Liver (tissue), 9 donors: ENCODE measurements around the gene PLAAT4. TPM values are rescaled to one million over a fixed set of nuclear protein-coding genes. Genes with fewer than 3 reads are reported as not detected.

Experiments
- DNase-seq: peaks from one replicate; pipeline ENCODE4 v3.0.0-alpha.2; 2017; ENCODE audit warnings: low spot score
- H3K27ac ChIP-seq, 2 donors: one replicate each; pipeline ENCODE4 v1.7.0; 2013; ENCODE audit warnings: inconsistent platforms in 2 of 2, low read length in 2 of 2, control low read depth in 1 of 2, low read depth in 1 of 2, mild to moderate bottlenecking in 1 of 2
- H3K27me3 ChIP-seq, 4 donors: one replicate each; pipeline versions ENCODE4 v1.6.1 to v1.7.0; 2013; ENCODE audit warnings: low read length in 3 of 4, inconsistent platforms in 1 of 4, mild to moderate bottlenecking in 1 of 4, moderate library complexity in 1 of 4; ENCODE audit not compliant: control insufficient read depth in 4 of 4, insufficient read depth in 4 of 4
- H3K36me3 ChIP-seq, 4 donors: one replicate each; pipeline versions ENCODE4 v1.6.1 to v1.7.0; 2013; ENCODE audit warnings: low read length in 3 of 4, mild to moderate bottlenecking in 3 of 4, low read depth in 1 of 4, moderate library complexity in 1 of 4; ENCODE audit not compliant: control insufficient read depth in 4 of 4, insufficient read depth in 3 of 4
- H3K4me1 ChIP-seq, 4 donors: one replicate each; pipeline versions ENCODE4 v1.6.1 to v1.7.0; 2013; ENCODE audit warnings: low read length in 3 of 4, mild to moderate bottlenecking in 3 of 4, moderate library complexity in 1 of 4; ENCODE audit not compliant: control insufficient read depth in 4 of 4, insufficient read depth in 4 of 4
- H3K4me3 ChIP-seq, 3 donors: one replicate each; pipeline versions ENCODE4 v1.6.1 to v1.7.0; 2013; ENCODE audit warnings: low read length in 3 of 3, control low read depth in 1 of 3, low read depth in 1 of 3, mild to moderate bottlenecking in 1 of 3
- H3K9ac ChIP-seq, 2 donors: one replicate each; pipeline ENCODE4 v1.7.0; 2013; ENCODE audit warnings: low read length in 2 of 2, mild to moderate bottlenecking in 2 of 2, moderate library complexity in 2 of 2, control low read depth in 1 of 2, low read depth in 1 of 2
- H3K9me3 ChIP-seq, 4 donors: one replicate each; pipeline versions ENCODE4 v1.6.1 to v1.7.0; 2013; ENCODE audit warnings: low read length in 3 of 4; ENCODE audit not compliant: control insufficient read depth in 4 of 4
- FOXA1 ChIP-seq: IDR thresholded peaks from 2 replicates; pipeline ENCODE4 v1.6.1; 2016; ENCODE audit warnings: antibody characterized with exemption
- GABPA ChIP-seq, 2 donors: IDR thresholded peaks in 1 of 2; conservative IDR thresholded peaks in 1 of 2; 2 replicates each; pipeline ENCODE4 v1.6.1; 2016; ENCODE audit warnings: antibody characterized with exemption in 2 of 2, mild to moderate bottlenecking in 1 of 2, moderate library complexity in 1 of 2
- MAX ChIP-seq: IDR thresholded peaks from 2 replicates; pipeline ENCODE4 v1.6.1; 2016; ENCODE audit warnings: antibody characterized with exemption
- RAD21 ChIP-seq, 2 donors: IDR thresholded peaks; 2 replicates each; pipeline ENCODE4 v1.6.1; 2016; ENCODE audit warnings: antibody characterized with exemption in 2 of 2, mild to moderate bottlenecking in 2 of 2
- RXRA ChIP-seq, 2 donors: IDR thresholded peaks; 2 replicates each; pipeline ENCODE4 v1.6.1; 2017 to 2018; ENCODE audit warnings: antibody characterized with exemption in 2 of 2, mild to moderate bottlenecking in 1 of 2
- WGBS: extraction: QIAGEN DNeasy Blood & Tissue Kit; methylation state at CpG from one replicate; pipeline ENCODE4 v1.1.7; 2013; 5-methylcytosine and 5-hydroxymethylcytosine counted together
- polyA plus RNA-seq, 2 donors: library from polyadenylated mRNA; stranded (reverse) in 1 of 2; unstranded in 1 of 2; fragments of 200-250 nt in 1 of 2; fragments of >200 nt in 1 of 2; fragmentation: Nextera tagmentation in 1 of 2; extraction: Ambion mirVana in 1 of 2; gene quantifications; one replicate each; pipeline versions ENCODE4 v1.2.1 to v1.2.3, GENCODE V29; 2013 to 2015
- total RNA-seq, 2 donors: library from RNA; depleted of rRNA; stranded (reverse); fragments of >200 nt; gene quantifications; one replicate each; pipeline ENCODE4 v1.2.3, GENCODE V29; 2014
- TF ChIP-seq, protein P1 (sequence below): IDR thresholded peaks from 2 replicates; pipeline ENCODE4 v1.6.1; 2016; ENCODE audit warnings: antibody characterized with exemption, mild to moderate bottlenecking
- TF ChIP-seq, protein P2 (sequence below): IDR thresholded peaks from 2 replicates; pipeline ENCODE4 v1.6.1; 2016; ENCODE audit warnings: antibody characterized with exemption
- donor health status: healthy.
- donor health status: healthy.
- donor health status: healthy.
- donor health status: healthy.
- donor health status: healthy.

PLAAT4 gene
- total and polyA plus RNA-seq, 4 donors: 4.4 to 86.4 (median 44.8) TPM

- H3K4me3 ChIP-seq: no peak overlapping the region
- DNase-seq: no peak
- H3K27me3 ChIP-seq: no peaks in the 10 kb centered on the region
- H3K27ac ChIP-seq: no peak overlapping the region
- TF ChIP-seq, protein P1, sequence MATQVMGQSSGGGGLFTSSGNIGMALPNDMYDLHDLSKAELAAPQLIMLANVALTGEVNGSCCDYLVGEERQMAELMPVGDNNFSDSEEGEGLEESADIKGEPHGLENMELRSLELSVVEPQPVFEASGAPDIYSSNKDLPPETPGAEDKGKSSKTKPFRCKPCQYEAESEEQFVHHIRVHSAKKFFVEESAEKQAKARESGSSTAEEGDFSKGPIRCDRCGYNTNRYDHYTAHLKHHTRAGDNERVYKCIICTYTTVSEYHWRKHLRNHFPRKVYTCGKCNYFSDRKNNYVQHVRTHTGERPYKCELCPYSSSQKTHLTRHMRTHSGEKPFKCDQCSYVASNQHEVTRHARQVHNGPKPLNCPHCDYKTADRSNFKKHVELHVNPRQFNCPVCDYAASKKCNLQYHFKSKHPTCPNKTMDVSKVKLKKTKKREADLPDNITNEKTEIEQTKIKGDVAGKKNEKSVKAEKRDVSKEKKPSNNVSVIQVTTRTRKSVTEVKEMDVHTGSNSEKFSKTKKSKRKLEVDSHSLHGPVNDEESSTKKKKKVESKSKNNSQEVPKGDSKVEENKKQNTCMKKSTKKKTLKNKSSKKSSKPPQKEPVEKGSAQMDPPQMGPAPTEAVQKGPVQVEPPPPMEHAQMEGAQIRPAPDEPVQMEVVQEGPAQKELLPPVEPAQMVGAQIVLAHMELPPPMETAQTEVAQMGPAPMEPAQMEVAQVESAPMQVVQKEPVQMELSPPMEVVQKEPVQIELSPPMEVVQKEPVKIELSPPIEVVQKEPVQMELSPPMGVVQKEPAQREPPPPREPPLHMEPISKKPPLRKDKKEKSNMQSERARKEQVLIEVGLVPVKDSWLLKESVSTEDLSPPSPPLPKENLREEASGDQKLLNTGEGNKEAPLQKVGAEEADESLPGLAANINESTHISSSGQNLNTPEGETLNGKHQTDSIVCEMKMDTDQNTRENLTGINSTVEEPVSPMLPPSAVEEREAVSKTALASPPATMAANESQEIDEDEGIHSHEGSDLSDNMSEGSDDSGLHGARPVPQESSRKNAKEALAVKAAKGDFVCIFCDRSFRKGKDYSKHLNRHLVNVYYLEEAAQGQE: no peak
- whole genome bisulfite sequencing: 85% methylated on average over 3 of the region's 3 CpGs
- H3K4me1 ChIP-seq: peaks cover 7 to 30% (median 19%) of the 10 kb centered on the region in 4 donors
- H3K9me3 ChIP-seq: no peaks in the 10 kb centered on the region
- peaks cover 0 to 5% (median under 1%) of the 10 kb centered on the region in 4 donors for H3K36me3 ChIP-seq
- H3K9ac ChIP-seq: no peak overlapping the region
Measured at GRCh38 chr11:63572026-63572688, 35.5 kb downstream of the PLAAT4 start.

DNA sequence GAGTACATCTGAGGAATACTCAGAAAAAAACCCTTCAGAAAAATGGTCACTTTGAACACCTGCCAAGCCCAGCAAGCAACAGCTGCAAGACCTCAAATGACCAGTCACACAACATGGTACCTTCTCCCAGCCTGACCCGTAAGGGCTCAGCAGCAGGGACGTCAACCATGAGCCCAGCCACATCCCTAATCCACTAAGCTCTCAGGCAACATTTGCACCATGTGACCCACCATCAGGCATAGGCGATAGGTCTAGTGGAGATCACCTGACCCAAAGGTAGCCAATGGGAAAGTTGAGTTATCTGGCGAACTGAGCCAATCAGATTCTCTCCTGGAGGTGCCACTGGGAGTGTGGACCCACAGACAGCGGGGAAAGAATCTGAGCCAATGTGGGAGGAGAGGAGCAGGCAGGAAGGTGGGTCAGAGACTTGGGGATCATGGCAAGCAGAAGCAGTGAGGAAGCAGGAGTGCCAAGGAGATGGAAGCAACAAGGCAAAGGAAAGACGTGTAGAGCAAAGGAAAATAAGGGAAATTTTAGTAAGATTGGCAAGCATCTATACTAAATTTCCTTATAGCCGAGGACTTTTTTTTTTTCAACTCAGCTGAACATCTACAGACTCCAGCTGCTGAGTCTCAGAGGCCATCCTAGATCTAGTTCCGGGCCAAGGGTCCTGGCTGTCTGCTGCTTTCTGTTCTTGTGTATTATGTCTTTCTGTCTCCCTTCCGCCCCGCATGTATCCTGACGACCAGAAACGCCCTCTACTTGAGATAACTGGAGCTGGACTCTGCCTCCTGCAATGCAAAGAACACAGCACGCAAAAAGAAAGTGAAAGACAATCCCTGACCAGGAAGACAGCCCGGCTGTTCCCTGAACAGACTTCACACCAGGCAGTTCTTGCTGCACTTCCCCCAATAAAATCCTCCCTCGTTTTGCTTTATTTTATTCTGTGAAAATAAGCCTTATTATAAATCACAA is 37.6 kb downstream of the PLAAT4 start:
- Histone ChIP-seq H3K9me3 (no peaks in the 10 kb centered on the region), H3K4me3 (peak overlapping the region in 1 of 3 donors; percentile 47), H3K27ac (peak overlapping the region; percentile 53 to 75), H3K9ac (peak overlapping the region in 1 of 2 donors; percentile 60), H3K27me3 (no peaks in the 10 kb centered on the region), H3K4me1 (peaks cover 7 to 26% (median 16%) of the 10 kb centered on the region in 4 donors), H3K36me3 (peaks cover 0 to 5% (median under 1%) of the 10 kb centered on the region in 4 donors)
- DNase-seq: peak; percentile 60
- TF ChIP-seq, protein P2, sequence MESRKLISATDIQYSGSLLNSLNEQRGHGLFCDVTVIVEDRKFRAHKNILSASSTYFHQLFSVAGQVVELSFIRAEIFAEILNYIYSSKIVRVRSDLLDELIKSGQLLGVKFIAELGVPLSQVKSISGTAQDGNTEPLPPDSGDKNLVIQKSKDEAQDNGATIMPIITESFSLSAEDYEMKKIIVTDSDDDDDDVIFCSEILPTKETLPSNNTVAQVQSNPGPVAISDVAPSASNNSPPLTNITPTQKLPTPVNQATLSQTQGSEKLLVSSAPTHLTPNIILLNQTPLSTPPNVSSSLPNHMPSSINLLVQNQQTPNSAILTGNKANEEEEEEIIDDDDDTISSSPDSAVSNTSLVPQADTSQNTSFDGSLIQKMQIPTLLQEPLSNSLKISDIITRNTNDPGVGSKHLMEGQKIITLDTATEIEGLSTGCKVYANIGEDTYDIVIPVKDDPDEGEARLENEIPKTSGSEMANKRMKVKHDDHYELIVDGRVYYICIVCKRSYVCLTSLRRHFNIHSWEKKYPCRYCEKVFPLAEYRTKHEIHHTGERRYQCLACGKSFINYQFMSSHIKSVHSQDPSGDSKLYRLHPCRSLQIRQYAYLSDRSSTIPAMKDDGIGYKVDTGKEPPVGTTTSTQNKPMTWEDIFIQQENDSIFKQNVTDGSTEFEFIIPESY: no peak
- TF ChIP-seq RXRA (IDR thresholded peaks at IDR 0.05) (no peak), RAD21 (IDR thresholded peaks at IDR 0.05) (peak; percentile 8 to 12), MAX (no peak), GABPA (IDR thresholded peaks at IDR 0.05 in 1 of 2, conservative IDR thresholded peaks at IDR 0.05 in 1 of 2) (peak in 1 of 2 donors; percentile 32), FOXA1 (no peak)
- 43% methylated on average over 15 of the region's 15 CpGs for WGBS
